ENCODE measurements around the gene NBL1. TPM values are rescaled to one million over a fixed set of nuclear protein-coding genes. Genes with fewer than 3 reads are reported as not detected.

NBL1 gene
- total RNA-seq, 2 donors from 2014 or later: 137 to 186 TPM

DNA sequence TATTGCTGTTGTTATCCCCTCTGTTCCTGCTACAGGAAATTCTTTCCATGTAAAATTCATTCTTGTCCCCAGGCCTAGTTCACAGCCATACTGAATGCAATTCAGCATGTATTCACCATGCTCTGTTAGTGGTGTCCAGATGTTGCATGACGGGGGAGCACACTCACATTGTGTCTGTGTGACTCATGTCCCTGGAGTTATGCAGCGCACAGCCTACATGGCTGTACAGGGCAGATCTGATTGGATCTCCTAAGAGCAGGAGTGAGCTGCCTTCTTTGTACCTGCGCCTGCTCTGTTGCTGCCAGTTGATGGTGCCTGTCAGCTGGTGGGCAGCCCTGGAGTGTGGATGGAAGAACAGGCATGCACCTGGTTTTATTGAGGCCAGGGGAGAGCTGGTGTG lies 38.1 kb downstream of the NBL1 start:
- intact Hi-C loops (cut with DNase I): no loop called here
- DNase-seq (ENCODE audit: low spot score): no peak

DNA sequence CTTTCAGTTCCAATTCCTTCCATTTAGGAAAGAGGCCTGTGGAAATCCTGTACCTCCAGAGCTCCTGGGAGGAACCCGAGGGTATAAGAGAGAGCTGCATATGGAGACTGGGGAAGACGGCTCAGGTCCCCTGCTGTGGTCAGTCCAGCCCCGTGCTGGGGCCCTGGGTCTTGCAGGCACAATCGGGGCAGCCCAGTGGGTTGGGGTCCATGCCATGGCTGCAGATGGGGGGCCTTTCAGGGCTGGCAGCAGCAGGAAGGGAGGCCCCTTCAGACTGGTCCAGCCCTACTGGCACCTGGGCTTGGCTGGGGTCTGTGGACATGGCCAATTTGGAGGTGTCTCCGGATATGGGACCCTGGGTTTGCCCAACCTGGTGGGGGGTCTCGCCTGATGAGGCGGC lies 38.8 kb downstream of the NBL1 start:
- intact Hi-C loops (cut with DNase I): no loop called here

DNA sequence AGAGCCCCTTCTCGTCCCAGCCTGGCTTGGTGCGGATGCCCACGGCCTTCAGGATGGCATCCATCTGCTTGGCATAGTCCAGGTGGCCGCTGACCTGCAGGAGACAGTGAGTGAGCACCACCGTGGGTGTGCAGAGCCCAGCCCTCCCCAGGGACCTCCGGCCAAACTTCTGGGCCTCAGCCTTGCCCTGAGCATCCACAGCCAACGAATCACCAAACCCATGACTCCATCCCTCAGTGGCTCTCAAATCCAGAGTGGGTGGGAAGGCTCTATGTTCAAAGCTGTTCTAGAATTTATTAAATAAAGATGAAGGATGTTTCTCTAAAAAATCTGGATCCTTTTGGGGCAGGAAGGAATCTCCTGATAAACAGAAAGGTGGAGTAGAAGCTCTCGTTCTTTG lies 39.2 kb downstream of the NBL1 start:
- DNase-seq (ENCODE audit: low spot score): no peak
- intact Hi-C loops (cut with DNase I): no loop called here

More for the DNA sequence above, 38.8 kb downstream of the NBL1 start:
- no peak for DNase-seq (ENCODE audit: low spot score)

DNA sequence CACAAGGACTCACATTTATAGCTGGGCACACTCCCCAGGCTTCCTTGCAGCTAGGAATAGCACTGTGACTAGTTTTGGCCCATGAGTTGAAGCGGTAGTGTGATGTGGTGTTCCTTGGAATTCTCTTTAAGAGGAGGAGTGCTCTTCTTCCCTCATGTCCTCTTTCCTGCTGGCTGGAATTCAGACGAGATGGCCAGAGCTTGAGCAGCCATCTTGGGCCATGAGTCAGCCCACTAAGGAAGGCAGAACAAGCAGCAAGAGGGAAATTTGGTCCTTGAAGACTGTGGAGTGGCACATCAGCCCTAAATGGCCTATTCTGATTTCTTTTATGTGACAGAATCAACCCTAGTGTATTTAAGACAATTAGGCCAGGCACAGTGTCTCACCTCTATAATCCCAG lies 40.6 kb downstream of the NBL1 start:
- intact Hi-C loops (cut with DNase I): no loop called here
- no peak for DNase-seq (ENCODE audit: low spot score)

DNA sequence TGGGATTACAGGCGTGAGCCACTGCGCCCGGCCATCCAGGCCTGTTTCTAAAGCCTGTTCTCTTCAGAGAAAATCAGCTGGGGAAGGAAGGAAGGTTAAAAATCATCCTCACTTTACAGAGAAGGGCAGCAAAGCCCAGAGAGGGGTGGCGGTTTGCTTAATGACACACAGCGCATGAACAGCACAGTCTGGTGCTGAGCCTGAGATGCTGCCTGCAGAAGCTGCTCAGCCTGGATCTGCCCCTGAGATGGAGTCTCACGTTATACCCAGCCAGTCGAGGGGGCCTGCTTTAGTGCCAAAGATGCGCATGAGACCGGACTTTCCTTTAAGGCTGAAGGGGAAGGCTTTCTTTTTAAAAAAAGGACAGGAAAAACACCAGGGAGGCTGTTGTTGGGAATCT lies 41.9 kb downstream of the NBL1 start:
- intact Hi-C loops (cut with DNase I): no loop called here
- no peak for DNase-seq (ENCODE audit: low spot score)

DNA sequence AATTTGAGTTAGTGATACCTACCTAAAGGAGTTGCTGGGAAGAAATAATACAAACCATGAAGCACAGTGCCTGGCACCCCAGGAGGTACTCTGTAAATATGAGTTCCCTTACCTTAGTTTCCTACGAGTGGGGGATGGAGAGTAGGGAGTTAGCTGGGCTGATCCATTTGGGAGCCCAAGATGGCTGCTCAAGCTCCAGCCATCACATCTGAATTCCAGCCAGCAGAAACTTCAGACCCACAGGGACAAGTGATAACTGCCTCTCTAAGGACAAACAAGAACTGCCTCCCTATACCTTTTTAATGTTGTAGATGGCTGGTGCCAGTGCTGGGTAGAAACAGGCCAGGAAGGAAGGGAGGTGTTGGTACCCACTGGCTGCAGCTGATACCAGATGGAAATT lies 43.3 kb downstream of the NBL1 start:
- intact Hi-C loops (cut with DNase I): no loop called here
- DNase-seq (ENCODE audit: low spot score): no peak

DNA sequence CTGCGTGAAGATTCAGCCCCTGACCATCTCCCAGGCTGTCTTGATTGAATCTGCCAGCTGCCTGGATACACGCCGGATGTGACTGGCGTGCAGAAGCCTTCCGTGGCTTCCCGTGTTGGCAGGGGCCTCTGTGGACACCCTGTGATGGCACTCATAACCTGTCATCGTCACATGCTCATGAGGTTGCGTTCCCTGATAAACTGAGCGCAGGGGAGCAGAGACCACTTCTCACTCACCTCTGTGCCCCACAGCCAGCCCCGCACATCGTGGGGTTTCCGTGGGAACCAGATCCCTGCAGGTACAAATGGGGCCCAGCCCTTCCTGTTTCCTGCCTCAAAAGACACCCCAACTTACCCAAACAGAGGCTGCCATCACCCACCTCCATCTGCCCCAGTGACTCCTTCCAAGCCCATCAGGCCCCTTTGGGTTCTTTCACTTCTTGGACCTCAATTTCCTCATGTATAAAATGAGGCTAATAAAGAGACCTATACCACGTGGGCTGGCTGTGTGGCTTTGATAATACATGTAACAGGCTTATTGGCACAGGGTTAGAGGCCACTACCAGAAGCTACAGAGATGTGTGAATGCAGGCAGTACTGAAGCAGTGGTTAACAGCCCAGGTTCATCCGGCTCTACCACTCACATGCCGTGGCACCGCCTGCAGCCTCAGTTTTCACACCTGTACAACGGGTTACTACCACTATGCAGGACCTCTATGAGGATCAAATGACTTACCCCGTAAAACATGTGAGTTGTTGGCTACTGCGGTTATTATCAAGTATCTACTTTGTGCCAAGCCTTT lies 44.1 kb downstream of the NBL1 start:
- intact Hi-C loops (cut with DNase I): no loop called here
- DNase-seq (ENCODE audit: low spot score): no peak

DNA sequence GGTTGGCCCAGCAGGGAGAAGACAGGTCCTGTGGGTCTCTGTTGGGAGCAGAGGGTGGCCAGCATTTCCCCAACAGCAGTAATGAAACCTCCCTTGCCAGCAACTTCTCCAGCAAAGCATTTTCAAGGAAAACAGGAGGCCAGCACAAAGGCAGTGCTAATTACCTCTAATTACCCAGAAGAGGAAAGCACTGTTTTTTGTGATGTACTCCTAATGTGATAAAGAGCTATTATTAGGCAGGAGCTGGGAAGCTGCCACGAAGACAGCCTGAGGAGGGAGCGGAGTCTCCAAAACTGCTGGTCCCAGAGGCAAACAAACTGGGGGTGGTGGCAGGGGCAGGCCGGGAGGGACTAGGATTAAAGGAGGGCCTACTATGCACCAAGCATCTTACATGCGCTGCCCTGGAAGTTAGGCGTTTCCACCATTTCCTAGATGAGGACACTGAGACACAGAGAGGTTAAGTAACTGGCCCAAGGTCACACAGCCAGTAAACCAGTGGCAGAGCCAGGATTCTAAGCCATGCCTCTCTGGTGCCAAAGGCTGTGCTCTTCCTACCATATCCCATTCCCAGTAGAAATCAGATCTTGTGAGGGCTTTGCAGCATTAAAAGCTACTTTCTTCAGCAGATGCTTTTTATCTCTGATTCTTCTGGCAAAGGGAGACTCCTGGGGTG lies 45.1 kb downstream of the NBL1 start:
- DNase-seq (ENCODE audit: low spot score): no peak
- intact Hi-C loops (cut with DNase I): no loop called here

DNA sequence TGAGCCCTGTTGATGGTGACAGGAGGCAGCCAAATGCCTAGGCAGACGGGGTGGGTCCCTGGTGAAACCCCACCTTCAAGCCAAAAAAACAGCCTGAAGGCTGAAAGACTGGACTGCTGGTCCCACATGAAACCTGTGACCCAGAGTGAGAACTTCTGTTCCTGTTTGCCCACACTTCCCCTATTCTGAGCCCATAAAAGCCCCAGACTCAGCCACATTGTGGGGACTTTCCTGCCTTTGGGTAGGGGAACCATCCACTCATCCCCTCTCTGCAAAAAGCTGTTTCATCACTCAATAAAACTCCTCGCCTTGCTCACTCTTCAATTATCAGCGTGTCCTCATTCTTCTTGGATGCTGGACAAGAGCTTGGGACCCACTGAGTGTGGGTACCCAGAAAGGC lies 45.7 kb downstream of the NBL1 start:
- intact Hi-C loops (cut with DNase I): no loop called here

DNA sequence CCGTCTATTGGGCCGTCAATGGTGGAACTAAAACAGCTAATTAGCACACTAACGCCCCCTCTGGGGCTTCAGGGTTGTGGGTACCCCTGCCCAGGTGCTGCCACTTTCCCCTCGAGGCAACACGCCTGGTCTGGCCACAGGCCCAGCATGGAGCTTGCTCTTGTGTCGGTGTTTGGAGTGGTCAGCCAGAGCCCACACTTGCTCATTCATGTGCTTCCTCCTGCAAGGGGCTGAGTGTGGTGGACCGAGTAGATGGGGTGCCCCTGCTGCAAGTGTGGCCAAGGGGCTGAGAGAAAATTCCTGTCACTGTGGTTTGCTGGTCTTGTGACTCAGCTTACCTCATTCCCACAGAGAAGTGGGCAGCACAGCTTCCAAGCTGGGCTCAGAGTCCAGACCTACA lies 46.2 kb downstream of the NBL1 start:
- intact Hi-C loops (cut with DNase I): no loop called here
- no peak for DNase-seq (ENCODE audit: low spot score)

More for the DNA sequence above, 45.7 kb downstream of the NBL1 start:
- DNase-seq (ENCODE audit: low spot score): no peak

DNA sequence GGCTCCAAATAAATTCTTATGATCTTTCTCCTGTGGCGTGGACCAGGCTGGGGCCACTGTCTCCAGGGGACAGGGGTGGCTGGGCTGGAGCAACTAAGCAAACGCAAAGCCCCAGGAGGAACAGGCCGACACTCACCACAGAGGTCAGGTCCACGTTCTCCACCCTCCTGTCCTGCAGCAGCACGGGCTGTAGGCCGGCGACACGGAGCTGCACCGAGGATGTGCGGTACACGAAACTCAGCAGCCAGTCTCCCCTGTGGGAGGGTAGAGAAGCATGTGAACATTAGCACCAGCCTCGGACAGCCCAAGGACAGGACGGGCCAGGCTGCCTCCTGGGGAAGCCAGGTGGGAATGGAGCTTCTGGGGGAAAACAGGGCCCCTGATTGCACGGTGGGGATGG lies 50.2 kb downstream of the NBL1 start:
- intact Hi-C loops (cut with DNase I): no loop called here
- DNase-seq (ENCODE audit: low spot score): no peak

DNA sequence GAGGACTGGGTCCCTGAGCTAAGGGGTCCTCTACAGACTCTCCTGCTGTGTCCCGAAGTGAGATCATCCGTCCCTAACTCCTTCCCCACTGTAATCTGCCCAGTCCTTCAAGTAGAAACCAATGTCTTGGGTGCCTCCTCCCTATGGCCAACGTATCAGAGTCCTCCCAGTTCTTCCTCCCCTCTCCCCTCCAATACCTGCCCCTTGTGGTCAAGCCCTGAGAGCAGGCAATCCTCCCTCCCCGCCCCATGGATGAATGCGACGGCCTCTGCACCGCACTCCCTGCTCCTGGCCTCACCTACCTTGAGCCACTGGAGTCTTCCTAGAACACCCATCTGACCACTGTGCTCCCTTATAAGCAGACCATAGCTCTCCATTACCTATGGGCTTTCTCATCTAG lies 51.7 kb downstream of the NBL1 start:
- intact Hi-C loops (cut with DNase I): no loop called here
- no peak for DNase-seq (ENCODE audit: low spot score)

DNA sequence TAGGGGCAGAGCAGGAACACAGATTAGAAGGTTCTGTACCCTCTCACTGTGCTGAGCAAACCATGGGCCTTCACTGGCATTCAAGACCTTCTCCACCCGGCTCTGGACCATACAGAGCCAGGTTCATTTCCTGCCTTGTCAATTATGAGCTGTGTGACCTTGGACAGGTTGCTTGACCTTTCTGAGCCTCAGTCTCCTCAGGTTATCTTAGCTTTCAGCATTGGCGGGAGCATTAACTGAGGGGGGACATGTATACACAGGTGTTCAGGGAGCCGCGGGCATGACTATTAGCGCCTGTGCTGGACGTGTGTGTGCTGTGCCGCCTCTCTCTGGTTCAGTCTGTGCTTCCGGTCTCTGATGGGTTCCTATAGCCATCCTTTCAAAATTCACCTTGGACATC lies 52.7 kb downstream of the NBL1 start:
- no peak for DNase-seq (ENCODE audit: low spot score)
- intact Hi-C loops (cut with DNase I): no loop called here

DNA sequence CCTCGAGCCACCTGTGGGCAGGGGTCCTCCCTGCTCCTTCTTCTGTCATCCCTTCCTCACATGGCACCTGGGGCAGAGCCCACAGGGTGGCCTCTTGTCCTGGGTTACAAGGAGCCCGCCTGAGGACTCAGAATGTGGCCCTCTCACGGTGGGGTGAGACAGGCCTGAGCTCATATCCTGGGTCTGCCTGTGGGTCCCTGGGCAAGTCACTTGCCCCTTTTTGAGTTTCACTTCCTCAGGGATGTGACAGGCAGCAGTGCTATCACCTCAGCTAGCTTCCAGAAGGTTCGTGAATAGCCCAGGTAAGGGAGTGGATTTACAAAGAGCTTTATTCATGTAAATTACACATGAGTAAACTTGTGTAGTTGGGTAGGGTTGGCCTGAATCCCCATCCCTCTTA lies 54.1 kb downstream of the NBL1 start:
- no peak for DNase-seq (ENCODE audit: low spot score)
- intact Hi-C loops (cut with DNase I): no loop called here

DNA sequence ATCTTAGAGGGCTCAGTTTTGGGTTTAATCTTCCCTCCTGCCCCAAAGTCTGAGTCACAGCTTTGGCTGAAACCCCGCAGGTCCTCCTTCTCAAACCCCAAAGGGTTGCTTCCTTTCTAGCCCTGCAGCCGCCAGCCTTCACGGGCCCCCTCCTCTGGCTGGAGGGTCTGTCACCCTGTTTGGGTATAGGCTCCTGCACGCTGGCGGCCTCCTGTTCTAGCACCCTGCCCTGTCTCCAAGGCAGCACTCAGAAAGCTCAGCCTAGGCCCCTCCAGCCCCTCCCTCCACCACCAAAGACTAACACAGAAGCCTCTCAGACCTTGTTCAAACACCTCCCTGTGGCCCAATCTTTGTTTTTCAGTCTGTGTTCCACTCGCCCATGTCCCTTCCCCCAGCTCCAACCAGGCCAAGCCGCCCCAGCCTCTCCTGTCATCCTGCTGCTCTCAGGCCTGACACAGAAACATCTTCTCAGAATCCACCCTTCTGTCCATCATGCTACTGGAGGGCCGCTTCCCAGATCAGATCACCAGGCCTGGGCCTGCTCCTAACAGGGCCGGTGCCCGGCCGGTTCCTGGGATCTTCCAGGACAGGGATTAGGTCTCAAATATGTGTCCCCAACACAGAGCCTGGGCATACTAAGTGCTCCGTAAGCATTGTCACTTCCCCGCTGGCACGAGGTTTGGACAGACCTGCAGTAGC lies 56.1 kb downstream of the NBL1 start:
- intact Hi-C loops (cut with DNase I): no loop called here
- DNase-seq (ENCODE audit: low spot score): no peak

DNA sequence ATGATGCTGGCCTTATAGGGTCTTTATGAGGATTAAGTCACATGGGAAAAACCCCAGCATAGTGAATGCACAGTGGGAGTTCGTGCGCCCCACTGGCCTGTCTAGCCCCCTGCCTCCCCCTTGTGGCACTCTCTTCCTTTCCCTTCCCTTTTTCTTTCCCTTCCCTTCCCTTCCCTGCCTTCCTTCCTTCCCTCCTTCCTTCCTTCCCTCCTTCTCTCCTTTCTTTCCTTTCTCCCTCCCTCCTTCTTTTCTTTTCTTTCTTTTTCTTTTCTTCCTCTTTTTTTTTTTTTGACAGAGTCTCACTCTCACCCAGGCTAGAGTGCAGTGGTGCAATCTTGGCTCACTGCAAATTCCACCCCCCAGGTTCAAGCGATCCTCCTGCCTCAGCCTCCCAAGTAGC lies 59.2 kb downstream of the NBL1 start:
- intact Hi-C loops (cut with DNase I): no loop called here
- no peak for DNase-seq (ENCODE audit: low spot score)

DNA sequence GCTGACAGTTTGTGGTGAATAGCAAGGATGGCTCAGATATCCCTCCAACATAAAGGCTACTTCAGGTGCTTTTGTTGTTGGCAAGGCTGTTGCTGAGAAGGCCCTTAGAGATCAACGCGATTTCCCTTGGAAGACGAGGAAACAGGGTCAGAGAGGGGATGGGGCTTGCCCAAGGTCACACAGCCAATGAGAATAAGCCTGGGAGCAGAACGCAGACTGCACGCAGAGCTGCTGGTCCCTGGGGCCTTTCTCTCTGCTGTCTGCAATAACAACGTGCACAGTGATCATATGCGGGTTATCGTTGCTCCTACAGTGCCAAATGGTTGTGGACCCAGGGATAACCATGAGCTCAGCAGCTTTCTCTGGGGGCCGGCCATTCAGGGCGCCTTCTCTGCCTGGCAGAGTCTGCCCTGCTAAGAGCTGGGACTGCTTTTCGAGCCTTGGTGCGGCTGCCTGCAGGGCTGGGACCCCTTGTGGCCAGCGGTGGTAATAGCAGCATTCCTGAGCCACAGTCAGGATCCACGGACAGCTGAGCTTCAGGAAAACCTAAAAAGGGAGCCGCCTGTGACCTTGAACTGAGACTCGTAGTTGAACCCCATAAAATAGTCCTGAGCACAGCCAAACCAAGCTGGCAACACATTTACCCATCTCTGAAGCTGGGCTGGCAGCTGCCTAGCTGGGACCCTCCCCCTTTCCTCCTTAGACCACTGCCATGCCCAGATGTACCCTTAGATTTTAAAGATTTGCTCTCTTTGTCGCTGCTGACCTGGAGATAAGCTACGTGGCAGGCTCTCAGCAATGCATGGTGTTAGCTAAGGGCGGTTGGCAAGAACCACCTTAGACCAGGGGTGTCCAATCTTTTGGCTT lies 60.4 kb downstream of the NBL1 start:
- peak; percentile 91 for DNase-seq (ENCODE audit: low spot score)
- intact Hi-C loops (cut with DNase I): no loop called here

DNA sequence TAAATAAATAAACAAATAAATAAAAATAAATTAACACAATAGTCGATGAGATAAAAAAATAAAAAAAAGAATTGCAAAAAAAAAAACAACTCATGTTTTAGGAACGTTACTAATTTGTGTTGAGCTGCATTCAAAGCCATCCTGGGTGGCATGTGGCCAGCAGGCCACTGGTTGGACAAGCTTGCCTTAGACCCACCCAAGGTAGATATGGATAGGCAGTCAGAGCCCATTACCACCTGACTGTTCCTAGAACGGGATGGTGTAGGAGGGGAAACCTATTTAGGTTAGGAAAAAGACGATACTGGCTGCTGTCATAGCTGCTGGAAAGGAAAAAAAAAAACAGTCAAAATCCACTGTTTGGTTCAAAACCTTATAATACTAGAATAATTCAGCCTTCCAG lies 61.4 kb downstream of the NBL1 start:
- intact Hi-C loops (cut with DNase I): no loop called here
- no peak for DNase-seq (ENCODE audit: low spot score)

DNA sequence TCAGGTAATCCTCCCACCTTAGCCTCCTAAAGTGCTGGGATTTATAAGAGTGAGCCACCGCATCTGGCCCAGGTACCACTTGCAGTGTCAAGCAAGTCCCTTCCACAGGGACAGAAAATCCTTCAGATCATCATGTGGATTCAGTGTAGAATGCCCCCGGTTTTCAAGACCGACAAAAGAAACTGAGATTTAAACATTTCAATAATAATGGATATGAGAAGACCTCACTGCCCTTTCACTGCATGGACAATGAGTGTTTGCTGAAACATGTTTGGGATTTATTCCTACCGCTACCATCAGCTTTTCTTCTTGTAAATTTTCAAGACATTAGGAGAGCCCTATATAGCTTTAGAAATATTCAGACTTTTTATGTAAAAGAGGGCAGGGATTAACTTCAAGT lies 62.0 kb downstream of the NBL1 start:
- intact Hi-C loops (cut with DNase I): no loop called here
- DNase-seq (ENCODE audit: low spot score): no peak

All from posterior vena cava (tissue), 2 donors.